ENCODE results near the gene LTBP2.
A peak's percentile ranks its signal among the peaks of the same experiment; 100 is the strongest.

LTBP2 gene

DNA sequence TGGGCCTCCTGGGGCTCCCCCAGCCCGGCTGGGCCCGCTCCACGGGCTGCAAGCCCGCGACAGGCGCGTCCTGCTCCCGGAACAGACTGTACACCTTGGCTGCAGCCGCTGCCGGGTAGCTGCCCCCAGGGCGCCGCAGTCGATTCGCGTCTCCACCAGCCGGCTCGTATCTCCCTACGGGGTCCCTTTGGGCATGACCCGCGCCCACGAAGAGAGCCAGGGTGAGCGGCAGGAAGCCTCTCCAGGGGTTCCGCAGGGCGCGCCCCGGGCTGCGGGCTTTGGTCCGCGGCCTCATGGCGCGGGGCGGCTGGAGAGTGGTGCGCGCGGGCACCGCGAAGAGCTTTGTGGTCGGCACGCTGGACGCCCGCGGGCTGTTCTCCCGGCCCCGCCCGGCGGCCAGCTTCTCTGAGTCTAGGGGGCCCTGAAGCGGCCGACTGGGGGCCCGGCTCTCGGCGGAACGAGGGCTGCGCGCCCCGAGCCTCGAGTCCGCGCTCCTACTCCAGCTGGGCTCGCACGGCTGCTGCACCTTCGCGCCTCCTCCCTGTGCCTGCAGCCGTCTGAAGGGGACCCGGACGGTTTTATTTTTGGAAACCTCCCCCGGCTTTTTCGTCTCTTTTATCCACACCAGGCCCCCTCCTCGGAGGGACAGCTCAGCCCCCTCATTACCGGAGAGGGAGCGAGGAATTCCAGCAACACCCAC is at the start of gene LTBP2:
TSS of gene LTBP2 (minus strand) at position 588 of the 700 bp plus-strand sequence. CDS start at position 295, 293 bp downstream.
- DNase-seq: peak; percentile 80

DNA sequence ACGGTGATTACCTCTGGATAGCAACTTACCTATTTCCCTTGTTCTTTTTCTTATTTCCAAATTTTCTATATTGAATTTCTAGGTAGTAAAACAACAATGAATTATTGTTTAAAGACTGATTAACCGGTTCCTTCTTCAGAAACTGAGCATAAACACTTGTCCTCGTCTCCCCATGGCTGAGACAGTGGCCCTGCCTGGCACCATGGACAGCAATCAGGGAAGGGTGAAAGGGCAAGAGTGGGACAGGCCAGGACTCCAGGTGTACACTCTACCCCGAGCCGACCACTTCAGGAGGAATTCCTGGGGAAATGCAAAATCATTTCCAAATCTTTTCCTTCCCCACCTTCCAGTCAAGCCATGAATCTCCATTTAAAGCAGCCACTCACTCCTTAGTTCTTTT is 48.8 kb upstream of the LTBP2 start:
- no peak for DNase-seq

DNA sequence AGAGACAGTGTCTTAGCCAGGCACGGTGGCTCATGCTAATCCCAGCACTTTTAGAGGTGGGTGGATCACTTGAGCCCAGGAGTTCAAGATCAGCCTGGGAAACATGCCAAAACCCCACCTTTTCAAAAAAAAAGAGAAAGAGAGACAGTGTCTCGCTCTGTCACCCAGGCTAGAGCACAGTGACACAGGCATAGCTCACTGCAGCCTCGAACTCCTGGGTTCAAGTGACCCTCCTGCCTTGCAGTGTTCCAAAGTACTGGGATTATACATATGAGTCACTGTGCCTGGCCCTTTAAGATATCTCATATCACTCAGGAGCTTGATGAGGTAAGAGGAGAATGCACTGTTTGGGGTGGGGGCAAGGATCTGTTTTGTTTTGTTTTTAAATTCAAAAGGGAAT is 48.1 kb upstream of the LTBP2 start:
- no peak for DNase-seq

DNA sequence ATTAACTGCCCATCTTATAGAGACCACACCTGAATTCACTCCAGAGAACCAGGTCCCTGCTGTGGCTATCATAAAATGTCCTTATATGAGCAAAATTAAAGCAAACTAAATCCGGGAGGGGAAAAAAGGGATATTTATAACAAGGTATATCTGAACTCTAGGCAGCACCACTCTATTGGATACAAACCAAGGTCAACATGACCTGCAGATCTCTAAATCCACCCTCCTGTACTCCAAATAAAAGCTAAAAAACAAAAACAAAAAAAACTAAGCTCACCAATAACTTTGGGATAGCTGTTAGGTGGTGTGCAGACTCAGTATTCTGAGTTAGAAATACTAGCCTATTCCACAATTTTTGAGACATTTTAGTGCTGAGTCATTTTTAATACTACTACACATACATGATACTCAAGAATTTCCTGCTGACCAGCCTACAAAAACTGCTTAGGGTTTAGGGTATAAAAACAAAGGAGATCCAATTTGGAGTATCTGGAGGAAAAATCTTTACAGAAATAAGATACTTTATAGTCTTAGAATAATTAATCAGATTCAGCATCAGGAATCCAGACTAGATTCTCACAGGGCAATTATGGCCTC is 46.6 kb upstream of the LTBP2 start:
- no peak for DNase-seq

DNA sequence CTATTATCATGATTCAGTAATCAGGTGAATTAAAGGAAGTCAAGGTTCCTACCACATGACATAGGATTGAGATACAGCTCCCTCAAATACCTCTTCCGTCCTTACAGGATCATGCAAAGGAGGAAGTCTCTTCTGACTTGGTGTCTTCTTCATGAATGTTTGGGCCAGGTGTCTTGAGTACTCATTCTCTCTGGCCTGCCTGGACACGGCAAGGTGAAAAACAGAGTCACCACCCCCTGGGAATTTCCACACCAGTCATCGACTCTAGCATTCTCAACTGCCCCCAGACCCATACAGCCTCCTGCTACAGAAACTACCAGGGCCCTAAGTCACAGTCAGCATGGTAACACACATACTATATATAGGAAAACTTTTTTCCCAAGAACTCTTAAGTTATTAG is 44.9 kb upstream of the LTBP2 start:
- DNase-seq: no peak

DNA sequence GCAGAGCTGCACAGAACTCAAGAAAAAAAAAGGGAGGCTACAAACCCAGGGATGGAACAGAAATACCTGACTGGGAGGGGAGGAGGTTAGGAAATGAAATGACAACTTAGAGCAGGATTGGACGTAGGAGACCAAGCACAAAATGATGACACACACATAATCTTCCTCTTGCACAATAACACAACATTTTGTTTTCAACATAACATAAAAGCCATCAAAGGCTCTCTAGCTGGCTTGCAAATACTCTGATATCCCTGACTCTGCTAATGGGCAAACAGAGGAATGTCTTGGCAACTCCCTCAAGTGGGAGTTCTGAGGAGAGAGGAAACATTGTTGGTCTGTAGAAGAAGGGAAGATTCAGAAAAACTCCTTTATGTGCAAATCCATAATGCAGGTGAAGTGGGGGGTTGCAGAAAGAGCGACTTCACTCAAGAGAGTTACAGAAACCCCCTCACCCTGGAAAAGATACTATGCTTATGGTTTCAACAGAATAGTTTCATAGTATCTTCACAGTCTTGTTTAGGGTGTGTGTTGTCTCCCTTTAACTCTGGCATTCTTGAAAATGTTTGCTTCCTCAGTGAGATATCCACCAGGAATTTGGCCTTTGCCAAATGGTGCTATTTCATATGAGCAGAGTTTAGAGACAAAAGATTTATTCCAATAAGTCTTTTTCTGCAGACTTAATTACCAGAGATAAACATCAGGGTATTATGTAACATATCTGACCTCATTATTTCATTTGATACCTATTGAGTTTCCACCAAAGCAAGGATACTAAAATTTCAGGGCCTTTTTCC is 43.8 kb upstream of the LTBP2 start:
- no peak for DNase-seq

DNA sequence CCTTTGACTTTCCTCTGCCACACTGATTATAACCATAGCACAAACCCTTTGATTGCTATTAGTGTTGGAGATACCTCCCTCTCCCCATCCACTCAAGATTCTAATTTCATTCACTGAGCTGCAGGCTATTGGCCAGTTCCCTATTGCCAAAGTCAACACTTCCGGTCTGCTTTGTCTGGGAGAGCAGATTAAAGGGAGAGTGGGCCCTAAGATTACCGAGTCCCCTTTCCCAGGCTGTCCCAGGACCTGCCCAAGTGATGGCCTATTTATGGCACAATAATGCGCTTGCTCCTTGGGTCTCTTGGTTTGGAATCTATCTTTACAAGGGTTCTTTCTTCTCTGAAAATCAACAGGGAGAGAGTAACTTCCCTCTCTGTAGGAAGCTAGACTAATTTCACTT is 42.9 kb upstream of the LTBP2 start:
- no peak for DNase-seq

DNA sequence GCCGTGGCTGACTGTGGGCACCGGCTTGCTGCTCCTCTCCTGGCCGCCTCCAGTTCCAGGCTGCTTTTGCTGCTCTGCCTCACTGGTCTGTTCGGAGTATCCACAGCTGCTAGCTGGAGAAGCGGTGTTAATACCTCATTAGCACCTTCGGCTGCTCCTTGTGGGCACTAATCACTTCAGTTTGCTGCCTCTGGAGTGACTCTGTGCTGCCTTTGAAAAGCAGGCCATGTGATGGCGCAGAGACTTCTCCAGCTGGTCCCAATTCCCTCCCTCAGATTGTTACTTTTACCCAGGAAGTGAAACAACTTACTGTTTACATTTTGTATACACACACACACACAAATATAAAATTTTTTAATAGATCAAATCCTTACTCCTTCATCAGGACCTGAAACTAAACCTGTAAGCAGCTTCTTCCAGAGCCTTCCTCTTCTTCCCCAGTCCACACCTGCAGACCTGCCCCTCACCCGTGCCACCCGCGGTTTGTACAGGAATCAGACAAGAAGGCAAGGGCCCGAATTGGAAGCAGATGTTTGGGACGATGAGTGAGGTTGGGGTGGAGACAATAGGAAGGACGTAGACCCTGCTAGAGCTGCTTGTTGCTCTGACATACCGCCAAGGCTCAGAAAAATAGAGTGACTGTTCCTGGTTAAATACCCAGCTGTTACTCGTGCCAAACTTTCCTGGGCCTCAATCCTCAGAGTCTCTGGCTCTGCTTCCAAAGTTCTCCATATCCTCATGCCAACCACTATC is 41.5 kb upstream of the LTBP2 start:
- DNase-seq: no peak

DNA sequence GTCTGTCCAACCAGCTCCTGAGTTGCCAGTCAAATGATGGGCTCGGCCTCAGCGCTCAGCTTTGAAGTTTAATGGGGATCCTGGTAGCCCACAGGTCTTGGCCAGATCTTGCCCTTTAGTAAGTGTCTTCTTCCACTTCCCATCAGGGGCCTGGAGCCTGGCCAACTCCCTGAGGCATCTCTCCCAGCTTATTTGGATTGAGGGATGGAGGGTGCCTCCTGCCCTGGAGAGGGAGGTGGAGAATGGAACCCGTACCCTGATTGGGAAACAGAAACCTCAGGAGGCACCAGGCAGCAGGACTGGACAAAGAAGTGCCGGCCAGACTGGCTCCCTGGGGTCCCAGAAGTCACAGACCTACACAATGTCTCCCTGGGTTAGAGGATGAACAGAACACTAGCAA is 40.5 kb upstream of the LTBP2 start:
- DNase-seq: no peak

DNA sequence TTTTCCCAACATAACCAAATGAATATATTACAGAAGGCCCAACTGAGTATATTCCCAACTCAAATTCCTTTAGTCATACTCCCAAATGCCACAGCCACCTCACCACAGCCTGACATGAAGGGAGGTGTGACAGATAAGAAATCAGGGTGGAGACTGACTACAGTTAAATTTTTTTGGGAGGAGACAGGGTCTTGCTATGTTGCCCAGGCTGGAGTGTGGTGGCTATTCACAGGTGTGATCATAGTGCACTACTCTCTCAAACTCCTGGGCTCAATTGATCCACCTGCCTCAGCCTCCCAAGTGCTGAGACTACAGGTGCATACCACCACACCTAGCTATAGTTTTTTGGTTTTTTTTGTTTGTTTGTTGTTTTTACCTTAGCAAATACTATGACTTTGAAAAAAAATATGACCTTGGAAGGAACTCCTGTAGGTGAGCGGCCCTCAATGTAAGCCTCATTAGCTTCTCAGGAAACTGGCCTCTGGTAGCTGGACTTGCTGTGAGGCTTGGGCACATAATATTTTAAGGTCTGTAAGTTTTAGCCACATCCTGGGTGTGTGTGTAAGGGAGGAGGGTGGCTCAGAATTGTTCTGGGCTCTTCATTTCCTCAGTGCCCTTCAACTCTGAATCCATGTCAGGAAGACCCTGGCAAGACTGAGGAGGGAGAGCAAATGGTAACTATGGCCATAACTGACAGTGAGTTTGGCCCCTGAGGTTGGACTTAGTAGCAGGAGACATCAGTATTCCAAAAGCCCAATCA is 39.1 kb upstream of the LTBP2 start:
- no peak for DNase-seq

DNA sequence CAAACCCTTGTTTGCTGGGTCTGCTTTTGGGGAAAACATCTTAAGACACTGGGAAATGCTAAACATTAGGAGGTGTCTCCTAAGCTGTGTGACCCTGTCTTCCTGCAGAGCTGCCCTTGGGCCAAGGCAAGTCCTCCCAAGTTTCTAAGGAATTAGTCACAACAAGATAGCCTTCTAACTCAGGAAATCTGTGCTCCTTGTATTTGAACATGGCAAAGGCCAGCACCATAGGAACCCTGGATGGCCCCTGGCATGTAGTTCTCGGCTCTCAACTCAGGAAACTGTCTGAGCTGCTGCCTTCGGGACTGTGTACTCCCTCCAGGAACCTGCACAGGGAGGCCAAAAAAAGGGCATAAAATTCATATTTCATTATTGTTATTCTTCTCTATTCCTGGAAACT is 37.6 kb upstream of the LTBP2 start:
- no peak for DNase-seq

DNA sequence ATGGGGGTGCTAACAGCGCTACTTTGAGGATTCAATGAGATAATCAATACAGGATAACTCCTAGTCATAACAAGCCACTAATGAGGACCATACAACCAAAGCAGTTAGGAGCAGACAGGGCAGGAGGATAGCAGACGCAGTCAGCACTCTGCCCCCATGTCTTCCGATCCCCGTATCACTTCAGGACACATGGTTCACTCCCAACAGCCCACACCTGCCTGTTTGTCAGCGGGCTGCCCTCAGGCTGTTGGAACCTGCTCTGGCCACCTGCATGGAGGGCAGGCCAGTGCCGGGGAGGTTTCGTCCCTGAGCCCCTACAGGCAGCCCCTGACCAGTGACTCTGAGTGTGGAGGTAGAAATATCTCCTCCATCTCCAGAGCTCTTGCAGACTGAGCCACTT is 37.1 kb upstream of the LTBP2 start:
- DNase-seq: no peak

DNA sequence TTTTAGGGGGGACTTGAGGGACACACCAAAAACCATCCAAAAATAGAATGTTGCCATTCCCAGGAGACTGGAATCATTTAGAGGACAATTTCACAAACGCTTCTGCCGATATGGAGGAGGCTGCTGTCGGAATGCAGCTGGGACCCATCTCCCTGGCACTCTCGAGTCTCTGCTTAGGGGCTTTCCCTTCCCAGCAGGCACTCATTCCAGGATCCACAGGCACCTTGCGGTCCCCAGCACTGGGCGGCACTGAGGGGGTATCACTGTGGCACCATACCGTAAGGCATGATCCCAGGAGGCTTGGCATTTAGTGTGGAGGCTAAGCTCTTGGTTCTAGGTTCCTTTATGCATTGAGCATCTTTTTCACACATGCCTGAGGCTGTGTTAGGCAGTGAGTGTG is 36.6 kb upstream of the LTBP2 start:
- DNase-seq: peak; percentile 31

DNA sequence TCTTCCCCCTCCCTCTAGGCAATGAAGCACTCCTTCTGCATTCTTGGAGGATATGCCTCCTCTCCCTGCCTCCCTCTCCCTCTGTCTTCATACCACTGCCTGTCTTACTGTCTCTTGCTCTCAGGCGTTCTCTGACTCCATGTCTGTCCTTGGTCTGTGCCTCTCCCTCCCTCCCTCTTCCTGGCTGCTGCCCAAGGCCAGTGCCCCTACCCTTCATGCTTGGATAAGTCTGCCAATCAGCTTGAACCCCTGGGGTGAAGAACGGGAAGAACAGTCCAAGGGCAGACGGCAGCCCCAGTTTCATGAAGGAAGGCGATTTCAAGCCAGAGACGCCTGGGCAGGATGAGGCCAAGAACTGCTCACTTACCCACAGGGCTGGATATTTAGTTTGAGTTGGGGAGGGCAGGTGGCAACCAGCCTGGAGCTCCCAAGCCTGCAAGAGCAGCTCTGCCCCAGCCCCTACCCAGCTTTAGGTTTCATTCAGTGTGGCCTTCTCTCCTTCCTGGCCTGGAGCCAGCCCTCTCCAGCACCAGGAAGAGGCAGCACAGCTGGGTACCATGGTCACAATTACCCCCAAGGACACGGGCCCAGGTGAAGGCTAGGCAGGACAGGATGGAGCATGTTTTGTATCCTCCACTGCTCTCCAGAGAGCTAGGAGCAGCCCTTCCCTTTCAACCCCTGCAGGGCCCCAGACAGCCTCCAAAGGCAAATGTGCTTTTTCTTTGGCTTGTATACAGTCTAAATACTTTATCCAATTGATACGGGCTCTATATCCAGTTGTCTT is 35.8 kb upstream of the LTBP2 start:
- DNase-seq: peak; percentile 85

DNA sequence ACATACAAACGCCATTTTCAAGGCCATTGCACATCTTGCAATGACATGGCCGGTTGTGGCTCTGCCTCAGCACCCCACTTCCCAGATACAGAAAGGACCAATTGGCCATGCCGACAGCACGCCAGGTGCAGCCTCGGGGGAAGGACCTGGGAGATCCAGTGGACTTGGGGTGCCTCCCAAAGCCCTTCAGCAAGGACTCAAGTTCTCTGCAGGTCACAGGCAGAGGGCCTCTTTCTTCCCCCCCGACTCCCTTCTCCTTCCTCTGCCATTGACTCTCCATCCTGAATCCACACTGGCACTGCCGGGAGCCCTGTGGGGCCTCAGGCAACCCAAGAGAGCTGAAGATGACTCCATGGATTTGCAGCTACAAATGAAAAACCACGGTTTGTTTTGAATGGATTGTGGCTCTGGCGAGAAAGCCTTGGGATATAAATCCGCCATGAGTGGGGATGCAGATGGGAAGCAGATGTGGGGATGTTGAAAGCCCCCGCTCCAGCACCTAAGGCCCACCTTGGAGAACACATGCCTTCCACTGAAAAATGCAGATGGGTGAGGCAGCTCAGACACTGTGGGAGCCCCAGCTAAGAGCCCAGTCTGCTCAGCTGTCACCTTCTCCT is 35.1 kb upstream of the LTBP2 start:
- no peak for DNase-seq

DNA sequence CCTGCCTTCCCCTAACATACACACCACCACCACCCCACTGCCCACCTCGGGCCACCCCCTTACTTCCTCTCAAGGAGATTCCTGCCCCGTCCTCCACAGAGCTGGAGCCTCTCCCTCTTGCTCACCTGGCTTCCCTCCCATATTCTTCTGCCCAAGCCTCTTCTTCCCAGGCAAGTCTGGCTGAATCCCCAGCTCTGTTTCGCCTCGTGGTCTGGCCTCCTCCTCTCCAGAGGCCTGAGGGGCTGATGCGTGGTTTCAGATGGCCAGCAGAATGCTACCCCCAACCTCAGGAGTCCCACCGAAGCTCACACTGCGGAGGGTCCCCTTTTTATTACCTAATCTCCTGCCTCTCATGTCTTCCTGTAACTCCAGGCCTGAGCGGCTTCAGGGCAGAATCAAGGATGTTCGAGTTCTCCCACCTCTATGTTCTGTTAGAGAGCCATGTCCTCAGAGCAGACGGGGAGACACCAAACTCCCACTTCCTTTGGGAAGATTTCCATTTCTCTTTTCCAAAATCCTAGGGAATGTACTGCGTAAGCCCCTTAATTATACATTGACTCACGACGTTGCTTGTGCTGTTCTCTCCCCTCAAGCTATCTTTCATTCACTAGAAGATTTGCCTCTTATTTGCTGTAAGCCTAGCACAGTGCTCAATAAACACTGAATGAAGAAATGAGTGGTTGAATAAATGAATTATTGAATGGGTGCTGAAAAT is 33.9 kb upstream of the LTBP2 start:
- no peak for DNase-seq

DNA sequence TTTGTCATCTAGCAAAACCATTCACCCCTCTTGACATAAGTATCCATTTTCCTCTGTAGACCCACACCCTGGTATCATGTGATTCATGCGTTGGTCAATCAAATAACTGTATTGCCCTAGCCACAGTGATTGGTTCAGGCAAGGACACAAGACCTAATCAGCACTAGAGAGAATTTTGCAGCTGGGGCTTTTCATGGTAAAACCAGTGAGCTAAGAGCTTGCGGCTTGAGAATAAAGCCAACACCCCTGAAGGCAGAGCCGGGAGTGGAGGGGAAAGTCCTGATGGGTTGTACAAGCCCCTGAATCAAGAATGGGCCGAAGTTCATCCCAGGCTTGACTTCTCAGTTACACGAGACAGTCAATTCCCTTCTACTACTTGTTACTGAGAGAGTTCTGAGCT is 33.2 kb upstream of the LTBP2 start:
- no peak for DNase-seq

DNA sequence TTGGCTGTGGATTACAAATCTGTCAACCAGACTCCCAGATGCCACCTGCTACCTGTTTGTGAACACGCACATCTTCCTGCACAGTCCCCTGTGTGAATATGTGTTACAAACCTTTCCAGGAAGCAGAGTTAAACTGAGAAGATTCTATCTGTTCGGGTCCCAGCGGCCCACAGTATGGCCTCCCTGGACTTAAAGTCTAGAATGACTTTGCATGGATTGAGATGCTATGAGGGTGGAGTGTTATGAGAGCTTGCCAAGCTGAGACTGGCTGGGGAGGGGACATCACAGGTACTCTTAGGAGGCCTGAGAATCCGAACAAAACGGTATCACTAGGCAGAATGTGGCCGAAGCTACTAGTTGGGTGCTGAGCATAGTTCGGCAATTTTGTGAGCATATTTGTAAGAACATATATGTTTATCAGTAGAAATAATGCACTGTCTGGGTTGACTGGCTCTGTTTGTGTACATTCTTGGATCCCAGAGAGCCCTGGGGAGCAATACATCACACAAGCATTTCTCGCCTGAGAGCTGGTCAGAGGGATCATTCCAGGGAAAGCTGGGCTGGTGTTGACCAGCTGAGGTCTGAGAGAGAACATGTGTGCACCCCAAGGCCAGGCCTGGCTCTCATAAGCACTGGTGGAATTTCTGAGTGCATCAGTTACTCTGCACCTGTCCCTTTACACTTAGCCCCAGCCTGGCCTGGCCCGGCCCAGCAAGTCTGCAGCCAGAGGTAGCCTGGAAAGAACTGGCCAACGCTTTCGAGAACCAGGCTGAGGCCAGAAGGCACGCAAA is 29.8 kb upstream of the LTBP2 start:
- no peak for DNase-seq

DNA sequence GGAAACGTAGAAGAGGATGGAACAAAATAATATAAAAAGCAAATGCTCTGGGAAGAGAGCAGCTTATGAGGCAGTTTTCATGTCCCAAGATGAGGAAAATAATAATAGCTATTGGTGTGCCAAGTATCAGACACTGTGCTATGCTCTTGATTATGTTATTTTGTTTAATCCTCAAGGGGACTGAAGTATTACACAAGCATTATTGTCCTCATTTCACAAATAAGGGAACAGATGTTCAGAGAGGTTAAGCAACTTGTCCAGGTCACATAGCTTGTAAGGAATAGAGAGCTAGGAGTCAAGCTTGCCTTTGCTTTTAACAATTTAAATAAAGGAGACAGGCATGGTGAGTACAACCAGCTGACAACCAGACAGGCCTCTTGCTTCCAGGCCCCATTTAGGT is 26.9 kb upstream of the LTBP2 start:
- no peak for DNase-seq

DNA sequence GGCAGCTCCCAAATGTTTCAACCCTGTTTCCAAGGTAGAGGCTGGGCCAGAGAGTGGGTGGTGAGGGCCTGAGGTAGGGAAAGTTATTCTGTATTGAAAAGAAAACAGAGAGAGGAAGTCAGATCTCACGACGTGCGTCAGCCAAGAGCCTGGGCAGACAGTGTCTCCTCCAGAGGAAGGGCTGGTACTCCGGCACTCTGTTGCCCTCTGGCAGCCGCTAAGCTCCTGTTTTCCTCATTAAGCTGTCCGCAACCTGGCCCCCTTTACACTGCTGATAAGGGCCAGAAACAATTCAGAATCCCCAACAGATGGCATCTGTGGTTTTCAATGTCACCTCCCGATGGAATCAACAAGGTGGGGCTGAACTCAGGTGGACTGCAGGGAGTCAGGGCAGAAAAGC is 26.0 kb upstream of the LTBP2 start:
- no peak for DNase-seq

Data from retina (tissue), 1 donor.